HepG2 (cell line): ENCODE measurements around the gene LSM8. TPM values are rescaled to one million over a fixed set of nuclear protein-coding genes. Genes with fewer than 3 reads are reported as not detected.
A peak's percentile ranks its signal among the peaks of the same experiment; 100 is the strongest.

Source experiments
- ATAD3A ChIP-seq: sonication (generic); formaldehyde crosslinking; IDR thresholded peaks from 2 replicates; pipeline ENCODE4 v1.4.0; 2020; ENCODE audit warnings: missing genetic modification reagents
- KDM1A ChIP-seq: IDR thresholded peaks from 2 replicates; pipeline ENCODE4 v1.6.1; 2016; ENCODE audit warnings: missing compliant biosample characterization
- ZFP82 ChIP-seq: sonication (generic); formaldehyde crosslinking; IDR thresholded peaks from 2 replicates; pipeline ENCODE4 v1.5.1; 2020; ENCODE audit warnings: mild to moderate bottlenecking, missing genetic modification reagents, borderline replicate concordance
- ZFP90 ChIP-seq: sonication (generic); formaldehyde crosslinking; IDR thresholded peaks from 2 replicates; pipeline ENCODE4 v1.8.0; 2022; ENCODE audit warnings: missing genetic modification reagents, mild to moderate bottlenecking, inconsistent platforms, borderline replicate concordance
- polyA plus RNA-seq, 8 experiments: library from polyadenylated mRNA; depleted of rRNA in 3 of 8; stranded (reverse) in 7 of 8; unstranded in 1 of 8; fragments of >200 nt; fragmentation: Illumina TruSeq in 4 of 8; extraction: Trizol in 4 of 8; gene quantifications; 2 replicates each; pipeline versions ENCODE4 v1.2.1 to v1.2.3, GENCODE V29; 2011 to 2016; ENCODE audit warnings: low read depth in 4 of 8, missing spikeins in 1 of 8, mixed read lengths in 1 of 8; ENCODE audit not compliant: insufficient read depth in 1 of 8
- total RNA-seq, 5 experiments: library from RNA; depleted of rRNA; stranded (reverse); fragments of >200 nt; fragmentation: Illumina TruSeq; extraction: Trizol; gene quantifications; 2 replicates each; pipeline ENCODE4 v1.2.3, GENCODE V29; 2016; ENCODE audit warnings: low read depth in 1 of 5
- TF ChIP-seq, protein P1 (sequence below): IDR thresholded peaks from 2 replicates; pipeline ENCODE4 v1.6.1; 2016
- TF ChIP-seq, protein P2 (sequence below): sonication (generic); formaldehyde crosslinking; IDR thresholded peaks from 2 replicates; pipeline ENCODE4 v1.8.1; 2023; ENCODE audit warnings: mild to moderate bottlenecking, missing genetic modification reagents, borderline replicate concordance
- TF ChIP-seq, protein P3 (sequence below): sonication (generic); formaldehyde crosslinking; IDR thresholded peaks from 2 replicates; pipeline ENCODE4 v1.4.0; 2020; ENCODE audit warnings: missing genetic modification reagents
- TF ChIP-seq, protein P4 (sequence below): sonication (generic); formaldehyde crosslinking; conservative IDR thresholded peaks from 2 replicates; pipeline ENCODE4 v1.4.0; 2020; ENCODE audit warnings: missing genetic modification reagents
- TF ChIP-seq, protein P5 (sequence below): sonication (generic); formaldehyde crosslinking; IDR thresholded peaks from 2 replicates; pipeline ENCODE4 v1.4.0; 2020; ENCODE audit warnings: missing genetic modification reagents

The LSM8 gene
- total and polyA plus RNA-seq, 2 of the 13 experiments (the other 11 are each of a cell fraction or from before 2014, with no cell fraction given) = 44.3 to 67.3 TPM

DNA sequence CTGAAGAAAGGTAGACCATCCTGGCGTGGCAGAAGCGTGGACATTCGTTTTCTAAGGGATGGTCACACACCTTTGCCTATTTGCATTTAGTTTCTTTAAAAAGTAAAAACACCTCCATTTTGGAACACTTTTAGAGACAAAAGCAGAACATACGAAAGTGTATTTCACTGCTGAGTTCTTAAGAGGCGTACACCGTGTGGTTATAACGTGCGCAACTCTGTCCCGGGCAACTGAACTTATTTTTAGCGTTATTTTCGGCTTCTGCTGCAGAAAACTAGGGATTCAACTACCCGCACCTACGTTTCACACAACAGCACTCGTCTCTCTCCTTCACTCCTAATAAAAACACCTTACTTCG lies 557 bp upstream of the LSM8 start (continued):
- TF ChIP-seq, protein P1, sequence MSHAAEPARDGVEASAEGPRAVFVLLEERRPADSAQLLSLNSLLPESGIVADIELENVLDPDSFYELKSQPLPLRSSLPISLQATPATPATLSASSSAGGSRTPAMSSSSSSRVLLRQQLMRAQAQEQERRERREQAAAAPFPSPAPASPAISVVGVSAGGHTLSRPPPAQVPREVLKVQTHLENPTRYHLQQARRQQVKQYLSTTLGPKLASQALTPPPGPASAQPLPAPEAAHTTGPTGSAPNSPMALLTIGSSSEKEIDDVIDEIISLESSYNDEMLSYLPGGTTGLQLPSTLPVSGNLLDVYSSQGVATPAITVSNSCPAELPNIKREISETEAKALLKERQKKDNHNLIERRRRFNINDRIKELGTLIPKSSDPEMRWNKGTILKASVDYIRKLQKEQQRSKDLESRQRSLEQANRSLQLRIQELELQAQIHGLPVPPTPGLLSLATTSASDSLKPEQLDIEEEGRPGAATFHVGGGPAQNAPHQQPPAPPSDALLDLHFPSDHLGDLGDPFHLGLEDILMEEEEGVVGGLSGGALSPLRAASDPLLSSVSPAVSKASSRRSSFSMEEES (CRISPR knock-in tag) = 0 out of 2 replicates have a peak, but pooled peaks have one; percentile 0
- no peak for TF ChIP-seq KDM1A (CRISPR knock-in tag)
- TF ChIP-seq, protein P2, sequence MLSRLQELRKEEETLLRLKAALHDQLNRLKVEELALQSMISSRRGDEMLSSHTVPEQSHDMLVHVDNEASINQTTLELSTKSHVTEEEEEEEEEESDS (CRISPR knock-in tag) = no peak
- TF ChIP-seq ZFP90 = no peak
- TF ChIP-seq, protein P3, sequence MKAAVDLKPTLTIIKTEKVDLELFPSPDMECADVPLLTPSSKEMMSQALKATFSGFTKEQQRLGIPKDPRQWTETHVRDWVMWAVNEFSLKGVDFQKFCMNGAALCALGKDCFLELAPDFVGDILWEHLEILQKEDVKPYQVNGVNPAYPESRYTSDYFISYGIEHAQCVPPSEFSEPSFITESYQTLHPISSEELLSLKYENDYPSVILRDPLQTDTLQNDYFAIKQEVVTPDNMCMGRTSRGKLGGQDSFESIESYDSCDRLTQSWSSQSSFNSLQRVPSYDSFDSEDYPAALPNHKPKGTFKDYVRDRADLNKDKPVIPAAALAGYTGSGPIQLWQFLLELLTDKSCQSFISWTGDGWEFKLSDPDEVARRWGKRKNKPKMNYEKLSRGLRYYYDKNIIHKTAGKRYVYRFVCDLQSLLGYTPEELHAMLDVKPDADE (CRISPR knock-in tag) = no peak
- 0 out of 2 replicates have a peak, but pooled peaks have one; percentile 2 for TF ChIP-seq ZFP82 (CRISPR knock-in tag)
- TF ChIP-seq ATAD3A = no peak
- TF ChIP-seq, protein P4, sequence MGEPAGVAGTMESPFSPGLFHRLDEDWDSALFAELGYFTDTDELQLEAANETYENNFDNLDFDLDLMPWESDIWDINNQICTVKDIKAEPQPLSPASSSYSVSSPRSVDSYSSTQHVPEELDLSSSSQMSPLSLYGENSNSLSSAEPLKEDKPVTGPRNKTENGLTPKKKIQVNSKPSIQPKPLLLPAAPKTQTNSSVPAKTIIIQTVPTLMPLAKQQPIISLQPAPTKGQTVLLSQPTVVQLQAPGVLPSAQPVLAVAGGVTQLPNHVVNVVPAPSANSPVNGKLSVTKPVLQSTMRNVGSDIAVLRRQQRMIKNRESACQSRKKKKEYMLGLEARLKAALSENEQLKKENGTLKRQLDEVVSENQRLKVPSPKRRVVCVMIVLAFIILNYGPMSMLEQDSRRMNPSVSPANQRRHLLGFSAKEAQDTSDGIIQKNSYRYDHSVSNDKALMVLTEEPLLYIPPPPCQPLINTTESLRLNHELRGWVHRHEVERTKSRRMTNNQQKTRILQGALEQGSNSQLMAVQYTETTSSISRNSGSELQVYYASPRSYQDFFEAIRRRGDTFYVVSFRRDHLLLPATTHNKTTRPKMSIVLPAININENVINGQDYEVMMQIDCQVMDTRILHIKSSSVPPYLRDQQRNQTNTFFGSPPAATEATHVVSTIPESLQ (CRISPR knock-in tag) = no peak
- TF ChIP-seq, protein P5, sequence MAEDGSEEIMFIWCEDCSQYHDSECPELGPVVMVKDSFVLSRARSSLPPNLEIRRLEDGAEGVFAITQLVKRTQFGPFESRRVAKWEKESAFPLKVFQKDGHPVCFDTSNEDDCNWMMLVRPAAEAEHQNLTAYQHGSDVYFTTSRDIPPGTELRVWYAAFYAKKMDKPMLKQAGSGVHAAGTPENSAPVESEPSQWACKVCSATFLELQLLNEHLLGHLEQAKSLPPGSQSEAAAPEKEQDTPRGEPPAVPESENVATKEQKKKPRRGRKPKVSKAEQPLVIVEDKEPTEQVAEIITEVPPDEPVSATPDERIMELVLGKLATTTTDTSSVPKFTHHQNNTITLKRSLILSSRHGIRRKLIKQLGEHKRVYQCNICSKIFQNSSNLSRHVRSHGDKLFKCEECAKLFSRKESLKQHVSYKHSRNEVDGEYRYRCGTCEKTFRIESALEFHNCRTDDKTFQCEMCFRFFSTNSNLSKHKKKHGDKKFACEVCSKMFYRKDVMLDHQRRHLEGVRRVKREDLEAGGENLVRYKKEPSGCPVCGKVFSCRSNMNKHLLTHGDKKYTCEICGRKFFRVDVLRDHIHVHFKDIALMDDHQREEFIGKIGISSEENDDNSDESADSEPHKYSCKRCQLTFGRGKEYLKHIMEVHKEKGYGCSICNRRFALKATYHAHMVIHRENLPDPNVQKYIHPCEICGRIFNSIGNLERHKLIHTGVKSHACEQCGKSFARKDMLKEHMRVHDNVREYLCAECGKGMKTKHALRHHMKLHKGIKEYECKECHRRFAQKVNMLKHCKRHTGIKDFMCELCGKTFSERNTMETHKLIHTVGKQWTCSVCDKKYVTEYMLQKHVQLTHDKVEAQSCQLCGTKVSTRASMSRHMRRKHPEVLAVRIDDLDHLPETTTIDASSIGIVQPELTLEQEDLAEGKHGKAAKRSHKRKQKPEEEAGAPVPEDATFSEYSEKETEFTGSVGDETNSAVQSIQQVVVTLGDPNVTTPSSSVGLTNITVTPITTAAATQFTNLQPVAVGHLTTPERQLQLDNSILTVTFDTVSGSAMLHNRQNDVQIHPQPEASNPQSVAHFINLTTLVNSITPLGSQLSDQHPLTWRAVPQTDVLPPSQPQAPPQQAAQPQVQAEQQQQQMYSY = no peak
